GM12865 (cell line): ENCODE measurements around the gene TTC28.

Experiments
- DNase-seq: peaks from one replicate; pipeline ENCODE4 v3.0.0; 2010; ENCODE audit warnings: low read depth
- H3K4me3 ChIP-seq: 2 replicates; pipeline ENCODE4 v1.5.1; 2011; ENCODE audit warnings: mild to moderate bottlenecking, low read depth, low read length, control low read depth
- CTCF ChIP-seq: IDR thresholded peaks from 2 replicates; pipeline ENCODE4 v1.5.1; 2011; ENCODE audit warnings: low read length, control low read depth, low read depth, inconsistent platforms; ENCODE audit not compliant: insufficient read depth; ENCODE audit errors: missing control alignments

TTC28 gene

GRCh38 chr22:28443526-28443876 lies 236.1 kb downstream of the TTC28 start:
- no peak for TF ChIP-seq CTCF
- no peak overlapping the region for H3K4me3 ChIP-seq
- no peak for DNase-seq

GRCh38 chr22:28442711-28443525 lies 236.7 kb downstream of the TTC28 start:
- H3K4me3 ChIP-seq, result no peak overlapping the region
- no peak for DNase-seq
- no peak for TF ChIP-seq CTCF

- no peak overlapping the region for H3K4me3 ChIP-seq
- TF ChIP-seq CTCF, result peak; percentile 70
- peak; percentile 73 for DNase-seq
These were observed 237.4 kb downstream of the TTC28 start for GRCh38 chr22:28442264-28442710.

GRCh38 chr22:28441720-28442263 lies 237.8 kb downstream of the TTC28 start:
- DNase-seq, result no peak
- H3K4me3 ChIP-seq, result no peak overlapping the region
- TF ChIP-seq CTCF, result no peak

- DNase-seq, result no peak
- TF ChIP-seq CTCF, result no peak
These were observed 238.8 kb downstream of the TTC28 start for GRCh38 chr22:28440592-28441390.

GRCh38 chr22:28438183-28438768 lies 241.4 kb downstream of the TTC28 start:
- no peak for TF ChIP-seq CTCF
- no peak overlapping the region for H3K4me3 ChIP-seq
- DNase-seq, result no peak

More at GRCh38 chr22:28440592-28441390, 238.8 kb downstream of the TTC28 start:
- no peak overlapping the region for H3K4me3 ChIP-seq
